ENCODE results near the gene CCL28. TPM values are rescaled to one million over a fixed set of nuclear protein-coding genes. Genes with fewer than 3 reads are reported as not detected.

CCL28 gene
- total RNA-seq, 1 experiment from 2014 or later: 8.6 TPM

DNA sequence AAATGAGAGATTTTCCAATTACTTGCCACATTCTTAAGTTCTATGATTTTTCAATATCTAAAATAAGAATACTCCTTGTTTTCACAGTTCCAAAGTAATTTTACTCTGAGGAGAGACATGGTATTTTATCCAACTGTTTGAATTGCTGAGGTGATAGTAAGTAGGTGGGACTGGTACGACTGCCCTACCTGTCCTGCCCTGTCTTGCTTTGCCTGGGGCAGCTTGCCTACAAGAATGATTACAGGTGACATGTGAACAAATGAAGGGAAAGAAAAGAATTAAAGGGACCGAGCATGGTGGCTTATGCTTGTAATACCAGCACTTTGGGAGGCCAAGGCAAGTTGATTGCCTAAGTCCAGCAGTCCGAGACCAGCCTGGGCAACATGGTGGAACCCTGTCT, 57.4 kb downstream of the CCL28 start:
- H3K27me3 ChIP-seq (replicated peaks; ENCODE audit: control insufficient read depth, insufficient read depth, low read length): no peaks in the 10 kb centered on the region; the same call in 1 of the 2 replicates
- ChIA-PET CTCF (interaction anchor here (0.6 kb wide), 1 partner anchor 35 kb away, joined by 4 read pairs; no protein-coding TSS in a partner anchor), POLR2A (no interaction called here)
- H3K4me1 Mint-ChIP-seq (ENCODE audit: low read depth, unreplicated experiment): peaks cover 18% of the 10 kb centered on the region
- no peak overlapping the region for H3K4me3 Mint-ChIP-seq (ENCODE audit: unreplicated experiment)
- no peak overlapping the region for H3K4me3 ChIP-seq (ENCODE audit: low read depth, low read length)
- intact Hi-C loops (cut with micrococcal nuclease; ENCODE audit: unreplicated experiment): no loop called here
- H3K4me1 ChIP-seq: peaks cover 21% of the 10 kb centered on the region
- TF ChIP-seq, protein P1, sequence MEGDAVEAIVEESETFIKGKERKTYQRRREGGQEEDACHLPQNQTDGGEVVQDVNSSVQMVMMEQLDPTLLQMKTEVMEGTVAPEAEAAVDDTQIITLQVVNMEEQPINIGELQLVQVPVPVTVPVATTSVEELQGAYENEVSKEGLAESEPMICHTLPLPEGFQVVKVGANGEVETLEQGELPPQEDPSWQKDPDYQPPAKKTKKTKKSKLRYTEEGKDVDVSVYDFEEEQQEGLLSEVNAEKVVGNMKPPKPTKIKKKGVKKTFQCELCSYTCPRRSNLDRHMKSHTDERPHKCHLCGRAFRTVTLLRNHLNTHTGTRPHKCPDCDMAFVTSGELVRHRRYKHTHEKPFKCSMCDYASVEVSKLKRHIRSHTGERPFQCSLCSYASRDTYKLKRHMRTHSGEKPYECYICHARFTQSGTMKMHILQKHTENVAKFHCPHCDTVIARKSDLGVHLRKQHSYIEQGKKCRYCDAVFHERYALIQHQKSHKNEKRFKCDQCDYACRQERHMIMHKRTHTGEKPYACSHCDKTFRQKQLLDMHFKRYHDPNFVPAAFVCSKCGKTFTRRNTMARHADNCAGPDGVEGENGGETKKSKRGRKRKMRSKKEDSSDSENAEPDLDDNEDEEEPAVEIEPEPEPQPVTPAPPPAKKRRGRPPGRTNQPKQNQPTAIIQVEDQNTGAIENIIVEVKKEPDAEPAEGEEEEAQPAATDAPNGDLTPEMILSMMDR (IDR thresholded peaks at IDR 0.05; ENCODE audit: insufficient read depth in 1 of 2, low read depth in 1 of 2, low read length in 1 of 2, severe bottlenecking in 1 of 2, unreplicated experiment in 1 of 2): no peak
- H3K9me3 ChIP-seq: peaks cover 9% of the 10 kb centered on the region
- no peaks in the 10 kb centered on the region for H3K9me3 Mint-ChIP-seq (ENCODE audit: unreplicated experiment)
- no peak overlapping the region for H3K27ac Mint-ChIP-seq (ENCODE audit: unreplicated experiment)
- no peaks in the 10 kb centered on the region for H3K36me3 Mint-ChIP-seq (ENCODE audit: insufficient read depth, unreplicated experiment)
- BruUV-seq (replicated peaks): no TSS peak
- H3K36me3 ChIP-seq (ENCODE audit: control insufficient read depth, insufficient read depth, low read length): no peaks in the 10 kb centered on the region
- no peaks in the 10 kb centered on the region for H3K27me3 Mint-ChIP-seq (ENCODE audit: insufficient read depth, unreplicated experiment)
- no peak for DNase-seq

DNA sequence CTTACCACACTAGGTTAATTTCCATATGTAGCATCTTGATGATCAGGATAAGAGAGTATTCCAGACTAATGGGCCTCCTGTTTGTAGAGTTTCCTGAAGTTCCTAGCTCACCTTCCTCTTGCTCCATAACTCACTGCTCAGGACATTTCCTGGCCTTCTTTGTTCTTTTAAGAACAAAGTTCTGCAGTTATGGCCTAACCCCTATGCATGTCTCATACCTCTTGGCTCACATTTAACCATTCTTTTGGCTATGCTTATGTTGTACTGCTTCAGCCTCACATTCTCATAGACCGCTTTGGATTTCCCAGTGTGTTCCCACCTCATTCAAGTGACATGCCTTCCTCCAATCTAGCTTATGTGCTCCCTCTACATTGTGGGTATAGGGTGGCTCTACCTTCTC, 58.5 kb downstream of the CCL28 start:
- ChIA-PET POLR2A (no interaction called here), CTCF (no interaction called here)
- Histone ChIP-seq H3K27me3 (replicated peaks; ENCODE audit: control insufficient read depth, insufficient read depth, low read length) (no peaks in the 10 kb centered on the region; the same call in 1 of the 2 replicates), H3K4me1 (peaks cover 32% of the 10 kb centered on the region), H3K9me3 (no peaks in the 10 kb centered on the region), H3K4me3 (ENCODE audit: low read depth, low read length) (no peak overlapping the region), H3K36me3 (ENCODE audit: control insufficient read depth, insufficient read depth, low read length) (no peaks in the 10 kb centered on the region)
- Mint-ChIP-seq H3K4me3 (ENCODE audit: unreplicated experiment) (no peak overlapping the region), H3K27ac (ENCODE audit: unreplicated experiment) (no peak overlapping the region), H3K36me3 (ENCODE audit: insufficient read depth, unreplicated experiment) (no peaks in the 10 kb centered on the region), H3K27me3 (ENCODE audit: insufficient read depth, unreplicated experiment) (no peaks in the 10 kb centered on the region), H3K4me1 (ENCODE audit: low read depth, unreplicated experiment) (peaks cover 18% of the 10 kb centered on the region), H3K9me3 (ENCODE audit: unreplicated experiment) (no peaks in the 10 kb centered on the region)
- no TSS peak for BruUV-seq (replicated peaks)
- no peak for DNase-seq
- intact Hi-C loops (cut with micrococcal nuclease; ENCODE audit: unreplicated experiment): no loop called here
- TF ChIP-seq, protein P1 (IDR thresholded peaks at IDR 0.05; ENCODE audit: insufficient read depth in 1 of 2, low read depth in 1 of 2, low read length in 1 of 2, severe bottlenecking in 1 of 2, unreplicated experiment in 1 of 2): no peak

DNA sequence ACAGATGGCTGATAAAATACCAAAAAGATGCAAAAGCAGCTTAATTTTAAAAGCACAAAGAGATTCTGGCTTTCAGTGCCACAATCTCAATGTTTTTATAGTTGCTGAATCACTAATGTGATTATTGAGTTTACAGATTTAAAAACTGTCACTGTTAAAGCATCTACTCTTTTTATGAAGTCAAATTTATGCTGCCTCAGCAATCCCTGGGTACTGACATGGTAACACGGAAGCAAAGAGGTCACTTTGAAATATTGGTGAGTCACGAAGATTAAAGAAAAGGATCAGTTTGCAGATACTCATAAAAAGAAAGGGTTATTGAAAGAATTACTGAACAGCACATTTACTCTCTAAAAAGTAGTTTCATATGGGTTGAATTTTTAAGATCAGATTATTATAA, 59.3 kb downstream of the CCL28 start:
- H3K36me3 ChIP-seq (ENCODE audit: control insufficient read depth, insufficient read depth, low read length): no peaks in the 10 kb centered on the region
- no peak overlapping the region for H3K27ac Mint-ChIP-seq (ENCODE audit: unreplicated experiment)
- POLR2A ChIA-PET: no interaction called here
- DNase-seq: no peak
- no peaks in the 10 kb centered on the region for H3K27me3 Mint-ChIP-seq (ENCODE audit: insufficient read depth, unreplicated experiment)
- H3K9me3 Mint-ChIP-seq (ENCODE audit: unreplicated experiment): no peaks in the 10 kb centered on the region
- H3K4me3 ChIP-seq (ENCODE audit: low read depth, low read length): no peak overlapping the region
- TF ChIP-seq, protein P1 (IDR thresholded peaks at IDR 0.05; ENCODE audit: insufficient read depth in 1 of 2, low read depth in 1 of 2, low read length in 1 of 2, severe bottlenecking in 1 of 2, unreplicated experiment in 1 of 2): no peak
- H3K4me1 Mint-ChIP-seq (ENCODE audit: low read depth, unreplicated experiment): peaks cover 25% of the 10 kb centered on the region
- no peaks in the 10 kb centered on the region for H3K9me3 ChIP-seq
- no TSS peak for BruUV-seq (replicated peaks)
- H3K36me3 Mint-ChIP-seq (ENCODE audit: insufficient read depth, unreplicated experiment): no peaks in the 10 kb centered on the region
- peaks cover 38% of the 10 kb centered on the region for H3K4me1 ChIP-seq
- no peaks in the 10 kb centered on the region; the same call in 1 of the 2 replicates for H3K27me3 ChIP-seq (replicated peaks; ENCODE audit: control insufficient read depth, insufficient read depth, low read length)
- CTCF ChIA-PET: no interaction called here
- no peak overlapping the region for H3K4me3 Mint-ChIP-seq (ENCODE audit: unreplicated experiment)
- intact Hi-C loops (cut with micrococcal nuclease; ENCODE audit: unreplicated experiment): no loop called here

Measured in Caco-2 (cell line).